Measurements from ENCODE around the gene IGSF11.
A peak's percentile ranks its signal among the peaks of the same experiment; 100 is the strongest.
"Not testable (repeated sequence)": the region's sequence is repeated elsewhere in the genome, so short reads cannot be mapped to it uniquely, and the experiment has no call there.

The IGSF11 gene

GRCh38 chr3:118882353-118882947, 152.2 kb downstream of the IGSF11 start:
- peak; percentile 41 for DNase-seq (ENCODE audit: low read depth)

- DNase-seq (ENCODE audit: low read depth) = no peak
Observed at GRCh38 chr3:118868051-118868450, 166.6 kb downstream of the IGSF11 start.

GRCh38 chr3:118863731-118864322, 170.8 kb downstream of the IGSF11 start:
- DNase-seq (ENCODE audit: low read depth) = no peak

- DNase-seq (ENCODE audit: low read depth) = no peak
Observed at GRCh38 chr3:118859950-118860349, 174.7 kb downstream of the IGSF11 start.

GRCh38 chr3:118851466-118852193, 183.0 kb downstream of the IGSF11 start:
- not testable (repeated sequence) for DNase-seq (ENCODE audit: low read depth)

GRCh38 chr3:118850687-118851086, 184.0 kb downstream of the IGSF11 start:
- no peak for DNase-seq (ENCODE audit: low read depth)
